ENCODE measurements around the gene WNT5B. TPM values are rescaled to one million over a fixed set of nuclear protein-coding genes. Genes with fewer than 3 reads are reported as not detected.

WNT5B gene
- total RNA-seq, 1 experiment from 2014 or later: 33.1 TPM

- Histone ChIP-seq H3K36me3 (ENCODE audit: low read depth) (no peaks in the 10 kb centered on the region), H3K27ac (no peak overlapping the region), H2AFZ (no peak overlapping the region), H3K27me3 (ENCODE audit: insufficient read depth, low read depth) (peaks cover 9% of the 10 kb centered on the region; the same call in 1 of the 2 replicates), H3K9me3 (ENCODE audit: insufficient read depth, low read depth) (no peaks in the 10 kb centered on the region), H3K9me2 (ENCODE audit: insufficient read depth) (no peaks in the 10 kb centered on the region), H4K20me1 (ENCODE audit: insufficient read depth) (no peaks in the 10 kb centered on the region), H3K4me3 (no peak overlapping the region), H3K4me2 (no peak overlapping the region), H3F3A (ENCODE audit: insufficient read depth, low read depth) (no peaks in the 10 kb centered on the region), H3K79me2 (ENCODE audit: low read depth) (no peaks in the 10 kb centered on the region; the same call in 1 of the 2 replicates), H3K4me1 (replicated peaks; ENCODE audit: insufficient read depth) (no peaks in the 10 kb centered on the region)
- POLR2A ChIA-PET (ENCODE audit: unreplicated experiment): no interaction called here
- BruUV-seq (replicated peaks): no TSS peak
- CTCF ChIA-PET: no interaction called here
- TF ChIP-seq CTCF (conservative IDR thresholded peaks at IDR 0.05): no peak
- no peak for TF ChIP-seq EZH2 (IDR thresholded peaks at IDR 0.05; ENCODE audit: low read depth)
- DNase-seq: no peak
- intact Hi-C loops (cut with micrococcal nuclease; ENCODE audit: unreplicated experiment): no loop called here
Observed at GRCh38 chr12:1642513-1642912, 13.5 kb downstream of the WNT5B start.

GRCh38 chr12:1643043-1643442 lies 14.0 kb downstream of the WNT5B start:
- Histone ChIP-seq H3K27me3 (ENCODE audit: insufficient read depth, low read depth) (peaks cover 9% of the 10 kb centered on the region; the same call in 1 of the 2 replicates), H3K4me1 (replicated peaks; ENCODE audit: insufficient read depth) (no peaks in the 10 kb centered on the region), H4K20me1 (ENCODE audit: insufficient read depth) (no peaks in the 10 kb centered on the region), H3K4me3 (no peak overlapping the region), H3K79me2 (ENCODE audit: low read depth) (no peaks in the 10 kb centered on the region; the same call in 1 of the 2 replicates), H3K36me3 (ENCODE audit: low read depth) (no peaks in the 10 kb centered on the region), H3F3A (ENCODE audit: insufficient read depth, low read depth) (no peaks in the 10 kb centered on the region), H3K4me2 (no peak overlapping the region), H3K9me3 (ENCODE audit: insufficient read depth, low read depth) (no peaks in the 10 kb centered on the region), H2AFZ (no peak overlapping the region), H3K9me2 (ENCODE audit: insufficient read depth) (no peaks in the 10 kb centered on the region), H3K27ac (no peak overlapping the region)
- intact Hi-C loops (cut with micrococcal nuclease; ENCODE audit: unreplicated experiment): no loop called here
- BruUV-seq (replicated peaks): no TSS peak
- no peak for TF ChIP-seq CTCF (conservative IDR thresholded peaks at IDR 0.05)
- no peak for TF ChIP-seq EZH2 (IDR thresholded peaks at IDR 0.05; ENCODE audit: low read depth)
- ChIA-PET CTCF (interaction anchor here (0.6 kb wide), 1 partner anchor 1264 kb away, joined by 4 read pairs; no protein-coding TSS in a partner anchor), POLR2A (ENCODE audit: unreplicated experiment) (no interaction called here)
- no peak for DNase-seq

- ChIA-PET CTCF (interaction anchor here (1.2 kb wide), 1 partner anchor 296 kb away, joined by 3 read pairs; no protein-coding TSS in a partner anchor), POLR2A (ENCODE audit: unreplicated experiment) (interaction anchor here (0.5 kb wide), 1 partner anchor 296 kb away, joined by 5 read pairs; no protein-coding TSS in a partner anchor)
- Histone ChIP-seq H4K20me1 (ENCODE audit: insufficient read depth) (no peaks in the 10 kb centered on the region), H3K36me3 (ENCODE audit: low read depth) (no peaks in the 10 kb centered on the region), H2AFZ (no peak overlapping the region), H3K9me2 (ENCODE audit: insufficient read depth) (no peaks in the 10 kb centered on the region), H3K27ac (no peak overlapping the region), H3K9me3 (ENCODE audit: insufficient read depth, low read depth) (no peaks in the 10 kb centered on the region), H3K79me2 (ENCODE audit: low read depth) (no peaks in the 10 kb centered on the region; the same call in 1 of the 2 replicates), H3K4me2 (no peak overlapping the region), H3F3A (ENCODE audit: insufficient read depth, low read depth) (no peaks in the 10 kb centered on the region), H3K27me3 (ENCODE audit: insufficient read depth, low read depth) (peaks cover 9% of the 10 kb centered on the region; the same call in 1 of the 2 replicates), H3K4me3 (no peak overlapping the region), H3K4me1 (replicated peaks; ENCODE audit: insufficient read depth) (no peaks in the 10 kb centered on the region)
- no TSS peak for BruUV-seq (replicated peaks)
- no peak for TF ChIP-seq EZH2 (IDR thresholded peaks at IDR 0.05; ENCODE audit: low read depth)
- TF ChIP-seq CTCF (conservative IDR thresholded peaks at IDR 0.05): no peak
- intact Hi-C loops (cut with micrococcal nuclease; ENCODE audit: unreplicated experiment): no loop called here
- no peak for DNase-seq
Observed at GRCh38 chr12:1643905-1644533, 15.0 kb downstream of the WNT5B start.
